H9 (cell line): ENCODE measurements around the gene TP73. TPM values are rescaled to one million over a fixed set of nuclear protein-coding genes. Genes with fewer than 3 reads are reported as not detected.

ENCODE experiments used
- DNase-seq: peaks from one replicate; pipeline ENCODE4 v3.0.0-alpha.2; 2017
- H2AFZ ChIP-seq: one replicate; pipeline ENCODE4 v1.6.1; 2013; ENCODE audit warnings: mild to moderate bottlenecking, low read length, control low read depth, moderate library complexity
- H2AK5ac ChIP-seq: 2 replicates; pipeline ENCODE4 v1.6.1; 2013; ENCODE audit warnings: low read length, control low read depth, mixed read lengths; ENCODE audit not compliant: insufficient read length
- H2BK120ac ChIP-seq: one replicate; pipeline ENCODE4 v1.6.1; 2013; ENCODE audit warnings: low read depth, mild to moderate bottlenecking, low read length, control low read depth, inconsistent platforms; ENCODE audit not compliant: poor library complexity, severe bottlenecking
- H2BK12ac ChIP-seq: 2 replicates; pipeline ENCODE4 v1.6.1; 2013; ENCODE audit warnings: low read length, control low read depth, mixed read lengths, low read depth; ENCODE audit not compliant: insufficient read length
- H2BK15ac ChIP-seq: 2 replicates; pipeline ENCODE4 v1.6.1; 2013; ENCODE audit warnings: low read depth, low read length, control low read depth
- H2BK20ac ChIP-seq: one replicate; pipeline ENCODE4 v1.6.1; 2013; ENCODE audit warnings: low read depth, mild to moderate bottlenecking, low read length, control low read depth, inconsistent platforms; ENCODE audit not compliant: poor library complexity, severe bottlenecking
- H2BK5ac ChIP-seq: 2 replicates; pipeline ENCODE4 v1.6.1; 2013; ENCODE audit warnings: low read length, control low read depth, mixed read lengths; ENCODE audit not compliant: insufficient read length
- H3K14ac ChIP-seq: 2 replicates; pipeline ENCODE4 v1.6.1; 2013; ENCODE audit warnings: low read length, control low read depth; ENCODE audit not compliant: insufficient read depth
- H3K18ac ChIP-seq: 2 replicates; pipeline ENCODE4 v1.6.1; 2013; ENCODE audit warnings: low read depth, mild to moderate bottlenecking, mixed read lengths, low read length, control low read depth; ENCODE audit not compliant: insufficient read length
- H3K23ac ChIP-seq: 2 replicates; pipeline ENCODE4 v1.6.1; 2013; ENCODE audit warnings: low read length, control low read depth, mixed read lengths, low read depth; ENCODE audit not compliant: insufficient read length
- H3K23me2 ChIP-seq: 2 replicates; pipeline ENCODE4 v1.6.1; 2013; ENCODE audit warnings: low read depth, mild to moderate bottlenecking, mixed read lengths, low read length, control low read depth; ENCODE audit not compliant: insufficient read length, poor library complexity, severe bottlenecking
- H3K27ac ChIP-seq: 2 replicates; pipeline ENCODE4 v1.5.1; 2013; ENCODE audit warnings: low read length, control low read depth, mixed read lengths, low read depth; ENCODE audit not compliant: insufficient read length
- H3K27me3 ChIP-seq: 2 replicates; pipeline ENCODE4 v1.6.1; 2013; ENCODE audit warnings: low read length, control low read depth, inconsistent platforms; ENCODE audit not compliant: insufficient read depth
- H3K4ac ChIP-seq: 2 replicates; pipeline ENCODE4 v1.6.1; 2013; ENCODE audit warnings: low read depth, mild to moderate bottlenecking, control low read depth, inconsistent platforms, low read length, moderate library complexity
- H3K4me1 ChIP-seq: 2 replicates; pipeline ENCODE4 v1.6.1; 2013; ENCODE audit warnings: low read length, control low read depth, inconsistent platforms; ENCODE audit not compliant: insufficient read depth
- H3K4me2 ChIP-seq: 2 replicates; pipeline ENCODE4 v1.6.1; 2013; ENCODE audit warnings: low read length, control low read depth, mixed read lengths; ENCODE audit not compliant: insufficient read length, insufficient read depth
- H3K56ac ChIP-seq: 2 replicates; pipeline ENCODE4 v1.6.1; 2013; ENCODE audit warnings: low read depth, mild to moderate bottlenecking, mixed read lengths, low read length, control low read depth; ENCODE audit not compliant: insufficient read length
- H3K79me1 ChIP-seq: 2 replicates; pipeline ENCODE4 v1.6.1; 2013; ENCODE audit warnings: low read depth, mild to moderate bottlenecking, moderate library complexity, low read length, control low read depth, inconsistent platforms; ENCODE audit not compliant: insufficient read depth, poor library complexity, severe bottlenecking
- H3K79me2 ChIP-seq: 2 replicates; pipeline ENCODE4 v1.6.1; 2013; ENCODE audit warnings: low read length, control low read depth, inconsistent platforms; ENCODE audit not compliant: insufficient read depth
- H3K9ac ChIP-seq: 2 replicates; pipeline ENCODE4 v1.6.1; 2013; ENCODE audit warnings: low read length, control low read depth, mixed read lengths; ENCODE audit not compliant: insufficient read length; ENCODE audit errors: extremely low read depth
- H3K9me3 ChIP-seq: one replicate; pipeline ENCODE4 v1.6.1; 2013; ENCODE audit warnings: low read depth, low read length, inconsistent platforms; ENCODE audit not compliant: control insufficient read depth
- H3T11ph ChIP-seq: one replicate; pipeline ENCODE4 v1.6.1; 2013; ENCODE audit warnings: mild to moderate bottlenecking, low read length, control low read depth, inconsistent platforms
- H4K20me1 ChIP-seq: one replicate; pipeline ENCODE4 v1.6.1; 2013; ENCODE audit not compliant: control insufficient read depth, insufficient read length, insufficient read depth
- H4K5ac ChIP-seq: 2 replicates; pipeline ENCODE4 v1.6.1; 2013; ENCODE audit warnings: low read depth, mild to moderate bottlenecking, mixed read lengths, low read length, control low read depth; ENCODE audit not compliant: insufficient read length
- H4K8ac ChIP-seq: replicated peaks from 2 replicates; pipeline ENCODE4 v1.6.1; 2013; ENCODE audit warnings: low read length, control low read depth, mixed read lengths, low read depth; ENCODE audit not compliant: insufficient read length
- H4K91ac ChIP-seq: 2 replicates; pipeline ENCODE4 v1.6.1; 2013; ENCODE audit warnings: low read depth, mild to moderate bottlenecking, moderate library complexity, mixed read lengths, low read length, control low read depth; ENCODE audit not compliant: insufficient read length
- H3K27ac Mint-ChIP-seq, 3 experiments: 2 replicates in 2 of 3; 3 replicates in 1 of 3; pipeline ENCODE4 v1.8.0; 2020 to 2021; ENCODE audit warnings: mixed read lengths in 3 of 3, mild to moderate bottlenecking in 1 of 3, moderate library complexity in 1 of 3
- H3K27me3 Mint-ChIP-seq: 2 replicates; pipeline ENCODE4 v1.8.0; 2021; ENCODE audit warnings: low read depth, mild to moderate bottlenecking, moderate library complexity, mixed read lengths
- H3K36me3 Mint-ChIP-seq, 3 experiments: 2 replicates in 2 of 3; 3 replicates in 1 of 3; pipeline ENCODE4 v1.8.0; 2020 to 2021; ENCODE audit warnings: low read depth in 3 of 3, mixed read lengths in 3 of 3; ENCODE audit not compliant: insufficient read depth in 1 of 3
- H3K4me1 Mint-ChIP-seq, 2 experiments: 2 replicates each; pipeline ENCODE4 v1.8.0; 2020; ENCODE audit warnings: mixed read lengths in 2 of 2
- H3K4me3 Mint-ChIP-seq, 2 experiments: 2 replicates in 1 of 2; 3 replicates in 1 of 2; pipeline ENCODE4 v1.8.0; 2020 to 2021; ENCODE audit warnings: mild to moderate bottlenecking in 2 of 2, mixed read lengths in 2 of 2, moderate library complexity in 1 of 2
- H3K9me3 Mint-ChIP-seq, 2 experiments: 2 replicates in 1 of 2; 3 replicates in 1 of 2; pipeline ENCODE4 v1.8.0; 2020; ENCODE audit warnings: mild to moderate bottlenecking in 2 of 2, mixed read lengths in 2 of 2, moderate library complexity in 1 of 2
- WGBS: extraction: QIAGEN DNeasy Blood & Tissue Kit; methylation state at CpG from one replicate; pipeline ENCODE4 v1.1.7; 2013; ENCODE audit warnings: missing lambda C conversion rate, low lambda C conversion rate, mixed read lengths; ENCODE audit not compliant: insufficient read length; ENCODE audit errors: extremely low coverage; 5-methylcytosine and 5-hydroxymethylcytosine counted together
- total RNA-seq: library from RNA; stranded (reverse); gene quantifications from 2 replicates; pipeline ENCODE4 v1.2.1, GENCODE V29; 2021
- TF ChIP-seq, protein P1 (sequence below): fragments of 200-600 bp; sonication (generic); conservative IDR thresholded peaks from 3 replicates; pipeline ENCODE4 v1.8.0; 2021; ENCODE audit warnings: antibody characterized with exemption, mild to moderate bottlenecking

The TP73 gene
- total RNA-seq, 1 experiment from 2014 or later, result 4.7 TPM

DNA sequence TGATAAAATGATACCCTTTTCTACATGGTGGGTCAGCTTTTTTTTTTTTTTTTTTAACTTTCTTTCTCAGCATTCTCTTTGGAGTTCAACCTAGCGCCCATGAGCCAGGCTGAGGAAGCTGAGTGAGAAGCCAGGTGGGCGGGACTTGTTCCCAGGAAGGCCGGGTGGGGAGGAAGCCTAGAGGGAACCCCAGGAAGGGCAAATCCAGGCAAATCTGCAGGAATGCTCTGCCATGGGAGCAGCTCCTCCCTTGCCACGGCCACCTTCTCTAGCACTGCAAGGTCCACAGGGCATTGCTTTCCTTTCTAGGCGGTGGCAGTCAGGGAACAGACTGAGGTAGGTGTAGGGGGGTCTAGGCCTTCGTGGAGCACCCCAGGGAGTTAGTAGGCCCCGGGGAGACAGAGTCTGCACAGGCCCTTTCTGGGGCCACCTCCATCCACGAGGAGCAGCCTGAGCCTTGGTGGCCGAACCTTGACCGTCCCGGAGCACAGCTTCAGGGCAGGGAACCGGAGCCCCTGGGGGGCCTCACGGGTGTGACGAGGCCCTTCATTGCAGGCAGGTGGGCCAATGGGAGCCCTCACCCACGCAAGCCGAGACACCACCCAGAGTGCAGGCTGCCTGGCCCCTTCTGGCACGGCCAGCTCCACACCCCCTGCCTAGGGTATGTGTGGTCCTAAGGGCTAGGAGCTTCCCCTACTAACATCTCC, 81.7 kb downstream of the TP73 start:
- Histone ChIP-seq H2BK120ac (no peak overlapping the region), H3K27me3 (no peaks in the 10 kb centered on the region; the same call in 1 of the 2 replicates), H2AK5ac (no peak overlapping the region), H3K14ac (no peak overlapping the region), H4K5ac (no peak overlapping the region), H2BK15ac (no peak overlapping the region), H3K56ac (no peak overlapping the region), H2BK12ac (no peak overlapping the region), H3K4me1 (no peaks in the 10 kb centered on the region), H3K4me2 (no peak overlapping the region), H3T11ph (no peak overlapping the region), H3K27ac (no peak overlapping the region), H3K23ac (no peak overlapping the region), H3K9ac (no peak overlapping the region), H2BK5ac (no peak overlapping the region), H3K9me3 (no peaks in the 10 kb centered on the region), H2AFZ (no peak overlapping the region), H4K91ac (no peak overlapping the region), H3K79me1 (no peaks in the 10 kb centered on the region), H3K4ac (no peak overlapping the region), H3K18ac (no peak overlapping the region), H4K20me1 (no peaks in the 10 kb centered on the region), H2BK20ac (no peak overlapping the region), H3K79me2 (no peaks in the 10 kb centered on the region), H4K8ac (no peak overlapping the region), H3K23me2 (no peaks in the 10 kb centered on the region)
- H3K9me3 Mint-ChIP-seq, result no peaks in the 10 kb centered on the region
- no peak overlapping the region; a peak in 1 of 7 replicates for H3K27ac Mint-ChIP-seq
- DNase-seq, result no peak
- peaks cover 6 to 18% (median 10%) of the 10 kb centered on the region in 3 experiments; a peak in 5 of 7 replicates for H3K36me3 Mint-ChIP-seq
- no CpG with 5 or more reads among the region's 17 CpGs for WGBS
- H3K4me1 Mint-ChIP-seq, result peaks cover 0 to 13% of the 10 kb centered on the region in 2 experiments; a peak in 2 of 4 replicates
- no peaks in the 10 kb centered on the region; the same call in 1 of the 2 replicates for H3K27me3 Mint-ChIP-seq
- H3K4me3 Mint-ChIP-seq, result no peak overlapping the region
- TF ChIP-seq, protein P1, sequence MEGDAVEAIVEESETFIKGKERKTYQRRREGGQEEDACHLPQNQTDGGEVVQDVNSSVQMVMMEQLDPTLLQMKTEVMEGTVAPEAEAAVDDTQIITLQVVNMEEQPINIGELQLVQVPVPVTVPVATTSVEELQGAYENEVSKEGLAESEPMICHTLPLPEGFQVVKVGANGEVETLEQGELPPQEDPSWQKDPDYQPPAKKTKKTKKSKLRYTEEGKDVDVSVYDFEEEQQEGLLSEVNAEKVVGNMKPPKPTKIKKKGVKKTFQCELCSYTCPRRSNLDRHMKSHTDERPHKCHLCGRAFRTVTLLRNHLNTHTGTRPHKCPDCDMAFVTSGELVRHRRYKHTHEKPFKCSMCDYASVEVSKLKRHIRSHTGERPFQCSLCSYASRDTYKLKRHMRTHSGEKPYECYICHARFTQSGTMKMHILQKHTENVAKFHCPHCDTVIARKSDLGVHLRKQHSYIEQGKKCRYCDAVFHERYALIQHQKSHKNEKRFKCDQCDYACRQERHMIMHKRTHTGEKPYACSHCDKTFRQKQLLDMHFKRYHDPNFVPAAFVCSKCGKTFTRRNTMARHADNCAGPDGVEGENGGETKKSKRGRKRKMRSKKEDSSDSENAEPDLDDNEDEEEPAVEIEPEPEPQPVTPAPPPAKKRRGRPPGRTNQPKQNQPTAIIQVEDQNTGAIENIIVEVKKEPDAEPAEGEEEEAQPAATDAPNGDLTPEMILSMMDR, result no peak
